ENCODE measurements around the gene NAGLU. TPM values are rescaled to one million over a fixed set of nuclear protein-coding genes. Genes with fewer than 3 reads are reported as not detected.

The NAGLU gene
- total RNA-seq, 4 donors from 2014 or later: 27.8 to 36.6 (median 31.8) TPM

DNA sequence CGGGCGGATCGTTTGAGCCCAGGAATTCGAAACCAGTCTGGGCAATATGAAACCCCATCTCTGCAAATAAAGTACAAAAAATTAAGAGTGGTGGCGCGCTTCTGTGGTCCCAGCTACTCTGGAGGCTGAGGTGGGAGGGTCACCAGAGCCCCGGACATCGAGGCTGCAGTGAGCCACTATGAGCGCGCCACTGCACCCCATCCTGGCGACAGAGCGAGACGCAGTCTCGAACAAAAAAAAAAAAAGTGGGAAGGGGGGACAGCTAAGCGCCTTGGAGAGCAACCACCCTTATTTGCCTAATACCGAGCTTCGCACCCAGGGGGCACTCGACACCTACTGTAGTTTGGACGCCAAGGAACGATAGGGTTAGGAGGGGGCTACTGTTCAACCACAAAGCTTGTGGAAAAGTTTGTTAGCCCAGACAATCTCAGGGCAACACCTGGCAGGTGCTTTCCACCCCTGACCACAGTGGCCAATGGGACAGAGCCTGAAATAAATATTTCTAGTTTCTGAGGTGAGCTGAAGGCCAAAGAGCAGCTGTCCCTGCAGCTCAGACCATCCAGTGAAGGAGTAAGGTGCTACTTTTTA, 42.3 kb downstream of the NAGLU start:
- 3% methylated on average over 15 of the region's 20 CpGs for WGBS
- H3K4me3 ChIP-seq: peak overlapping the region; percentile 61 to 73 (median 70)
- DNase-seq (ENCODE audit: extremely low spot score): peak; percentile 94
- H3K9me3 ChIP-seq: no peaks in the 10 kb centered on the region
- peaks cover 36 to 62% (median 54%) of the 10 kb centered on the region in 4 donors for H3K36me3 ChIP-seq
- H3K27me3 ChIP-seq: no peaks in the 10 kb centered on the region
- peaks cover 20 to 28% (median 24%) of the 10 kb centered on the region in 4 donors for H3K4me1 ChIP-seq
- intact Hi-C loops (cut with DNase I): loop anchor here (2.0 kb wide), 1 partner anchor 100 kb away; no protein-coding TSS in a partner anchor
- peak overlapping the region; percentile 84 to 91 (median 88) for H3K27ac ChIP-seq (replicated peaks in 1 of 4)
- TF ChIP-seq, protein P1, sequence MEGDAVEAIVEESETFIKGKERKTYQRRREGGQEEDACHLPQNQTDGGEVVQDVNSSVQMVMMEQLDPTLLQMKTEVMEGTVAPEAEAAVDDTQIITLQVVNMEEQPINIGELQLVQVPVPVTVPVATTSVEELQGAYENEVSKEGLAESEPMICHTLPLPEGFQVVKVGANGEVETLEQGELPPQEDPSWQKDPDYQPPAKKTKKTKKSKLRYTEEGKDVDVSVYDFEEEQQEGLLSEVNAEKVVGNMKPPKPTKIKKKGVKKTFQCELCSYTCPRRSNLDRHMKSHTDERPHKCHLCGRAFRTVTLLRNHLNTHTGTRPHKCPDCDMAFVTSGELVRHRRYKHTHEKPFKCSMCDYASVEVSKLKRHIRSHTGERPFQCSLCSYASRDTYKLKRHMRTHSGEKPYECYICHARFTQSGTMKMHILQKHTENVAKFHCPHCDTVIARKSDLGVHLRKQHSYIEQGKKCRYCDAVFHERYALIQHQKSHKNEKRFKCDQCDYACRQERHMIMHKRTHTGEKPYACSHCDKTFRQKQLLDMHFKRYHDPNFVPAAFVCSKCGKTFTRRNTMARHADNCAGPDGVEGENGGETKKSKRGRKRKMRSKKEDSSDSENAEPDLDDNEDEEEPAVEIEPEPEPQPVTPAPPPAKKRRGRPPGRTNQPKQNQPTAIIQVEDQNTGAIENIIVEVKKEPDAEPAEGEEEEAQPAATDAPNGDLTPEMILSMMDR (IDR thresholded peaks at IDR 0.05): peak; percentile 69 to 81 (median 74)
- TF ChIP-seq EP300 (IDR thresholded peaks at IDR 0.05): no peak

DNA sequence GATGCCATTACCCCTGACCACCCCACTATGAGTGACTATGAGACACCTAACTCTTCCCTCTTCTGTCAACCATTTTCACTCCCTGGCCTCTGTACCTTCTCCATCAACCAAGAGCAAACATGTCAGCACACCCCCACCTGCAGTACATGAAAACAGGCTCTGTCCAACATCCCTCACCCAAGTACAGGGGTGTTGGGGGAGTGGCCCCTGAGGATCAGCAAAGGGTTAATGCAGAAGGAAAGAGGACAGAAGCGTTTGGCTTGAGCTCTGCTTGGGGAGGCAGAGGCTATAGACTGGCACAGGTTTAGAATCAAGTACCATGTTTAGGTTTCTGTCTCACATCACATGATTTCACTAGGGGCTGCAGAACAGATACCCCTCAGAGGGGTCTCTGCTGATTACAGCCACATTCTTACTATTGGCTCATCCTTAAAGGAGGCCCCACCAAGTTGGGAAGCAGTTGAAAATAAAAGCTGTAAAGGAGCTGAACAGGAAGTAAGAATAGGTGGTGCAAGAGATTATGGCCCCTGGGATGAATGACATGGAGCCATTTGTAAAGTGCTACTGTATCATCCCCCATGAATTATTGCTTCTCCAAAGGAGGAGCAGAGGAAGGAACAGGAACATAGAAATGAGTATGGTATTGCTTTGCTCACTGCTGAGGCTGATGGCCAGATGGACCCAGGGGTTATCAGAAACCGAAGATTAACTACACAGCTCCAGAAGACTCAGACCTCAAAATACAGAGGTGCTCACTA, 43.9 kb downstream of the NAGLU start:
- no peak overlapping the region for H3K4me3 ChIP-seq
- peaks cover 20 to 28% (median 25%) of the 10 kb centered on the region in 4 donors for H3K4me1 ChIP-seq
- intact Hi-C loops (cut with DNase I): loop anchor here (2.0 kb wide), 1 partner anchor 99 kb away; no protein-coding TSS in a partner anchor
- TF ChIP-seq, protein P1 (IDR thresholded peaks at IDR 0.05): no peak
- TF ChIP-seq POLR2A (IDR thresholded peaks at IDR 0.05; ENCODE audit: low read depth): no peak
- no peak for TF ChIP-seq POLR2AphosphoS5 (IDR thresholded peaks at IDR 0.05)
- no peak for TF ChIP-seq EP300 (IDR thresholded peaks at IDR 0.05)
- no peak for DNase-seq (ENCODE audit: extremely low spot score)
- H3K27ac ChIP-seq (replicated peaks in 1 of 4): no peak overlapping the region
- no peaks in the 10 kb centered on the region for H3K27me3 ChIP-seq
- no peaks in the 10 kb centered on the region for H3K9me3 ChIP-seq
- WGBS: 53% methylated on average over 2 of the region's 2 CpGs
- peaks cover 46 to 62% (median 56%) of the 10 kb centered on the region in 4 donors for H3K36me3 ChIP-seq

DNA sequence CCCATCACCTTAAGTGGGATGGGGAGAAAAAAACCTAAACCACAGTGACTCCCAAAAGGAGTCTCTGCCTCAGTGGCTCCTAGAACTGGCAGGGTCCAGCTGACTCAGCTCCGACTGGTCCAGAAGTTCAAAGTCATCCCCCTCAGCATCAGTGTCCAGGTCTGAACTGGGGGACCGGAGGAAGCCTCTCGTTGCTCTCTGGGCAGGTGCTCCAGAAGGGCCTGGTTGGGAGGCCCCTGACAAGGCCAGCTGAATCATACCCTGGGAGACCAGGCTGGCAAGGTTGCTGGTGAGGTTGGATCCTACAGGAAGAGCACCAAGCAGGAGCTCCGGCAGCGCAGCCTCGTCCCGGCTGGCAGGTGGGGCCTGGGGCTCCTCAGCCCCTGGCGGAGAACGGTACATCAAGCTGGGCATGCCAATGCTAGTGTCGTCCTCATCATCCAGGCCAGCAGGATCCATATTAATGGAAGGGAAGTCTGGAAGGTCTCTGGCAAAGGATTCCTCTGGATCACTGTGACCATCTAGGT, 45.8 kb downstream of the NAGLU start:
- Histone ChIP-seq H3K4me3 (no peak overlapping the region), H3K27me3 (no peaks in the 10 kb centered on the region), H3K4me1 (peaks cover 21 to 28% (median 26%) of the 10 kb centered on the region in 4 donors), H3K36me3 (peaks cover 60 to 75% (median 72%) of the 10 kb centered on the region in 4 donors), H3K27ac (replicated peaks in 1 of 4) (no peak overlapping the region), H3K9me3 (no peaks in the 10 kb centered on the region)
- DNase-seq (ENCODE audit: extremely low spot score): no peak
- intact Hi-C loops (cut with DNase I): no loop called here
- WGBS: 94% methylated on average over 3 of the region's 10 CpGs
- TF ChIP-seq, protein P1 (IDR thresholded peaks at IDR 0.05): no peak
- TF ChIP-seq EP300 (IDR thresholded peaks at IDR 0.05) (no peak), POLR2A (IDR thresholded peaks at IDR 0.05; ENCODE audit: low read depth) (no peak), POLR2AphosphoS5 (IDR thresholded peaks at IDR 0.05) (no peak)

DNA sequence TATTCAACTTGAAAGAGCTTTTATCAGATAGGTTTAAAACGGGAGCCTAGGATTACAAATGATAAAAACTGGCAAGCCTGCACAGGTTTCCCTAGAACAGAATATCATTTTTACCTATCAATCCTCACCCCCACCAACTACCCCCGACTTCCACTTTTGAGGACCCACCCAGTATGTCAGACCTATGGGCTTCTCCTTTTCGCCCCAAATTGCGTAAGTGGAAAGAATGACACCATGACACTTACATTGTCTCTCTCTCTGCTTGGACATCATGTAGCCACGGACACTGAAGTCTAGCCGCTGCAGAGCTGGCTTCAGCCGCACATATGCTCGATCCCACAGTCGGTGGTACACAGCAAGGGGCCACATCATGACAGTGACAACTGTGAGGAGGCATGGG, 48.8 kb downstream of the NAGLU start:
- H3K27me3 ChIP-seq: no peaks in the 10 kb centered on the region
- 88% methylated on average over 9 of the region's 9 CpGs for WGBS
- no peak for TF ChIP-seq EP300 (IDR thresholded peaks at IDR 0.05)
- TF ChIP-seq, protein P1 (IDR thresholded peaks at IDR 0.05): no peak
- no peak for TF ChIP-seq POLR2A (IDR thresholded peaks at IDR 0.05; ENCODE audit: low read depth)
- no peak for TF ChIP-seq POLR2AphosphoS5 (IDR thresholded peaks at IDR 0.05)
- H3K9me3 ChIP-seq: no peaks in the 10 kb centered on the region
- H3K36me3 ChIP-seq: peaks cover 64 to 99% (median 95%) of the 10 kb centered on the region in 4 donors
- no peak for DNase-seq (ENCODE audit: extremely low spot score)
- H3K27ac ChIP-seq (replicated peaks in 1 of 4): no peak overlapping the region
- H3K4me1 ChIP-seq: peaks cover 13 to 28% (median 24%) of the 10 kb centered on the region in 4 donors
- intact Hi-C loops (cut with DNase I): no loop called here
- no peak overlapping the region for H3K4me3 ChIP-seq
